ENCODE results near the gene PGAP6. TPM values are rescaled to one million over a fixed set of nuclear protein-coding genes. Genes with fewer than 3 reads are reported as not detected.
"Not testable (repeated sequence)": the region's sequence is repeated elsewhere in the genome, so short reads cannot be mapped to it uniquely, and the experiment has no call there.

PGAP6 gene
- total and polyA plus RNA-seq, 5 experiments from 2014 or later = 19.5 to 80.4 (median 38.1) TPM

GRCh38 chr16:369275-369865, 12.4 kb downstream of the PGAP6 start:
- no peak for DNase-seq
- peaks cover 0 to 26% (median 2%) of the 10 kb centered on the region in 3 donors for H3K36me3 Mint-ChIP-seq
- H3K27me3 Mint-ChIP-seq = no peaks in the 10 kb centered on the region
- peak overlapping the region in 7 of 10 donors; percentile 4 to 86 (median 71) for H3K27ac Mint-ChIP-seq
- H3K9me3 Mint-ChIP-seq = no peaks in the 10 kb centered on the region
- peaks cover 5 to 24% (median 15%) of the 10 kb centered on the region in 4 donors for H3K4me1 Mint-ChIP-seq
- ATAC-seq = no peak
- peak overlapping the region; percentile 22 to 90 (median 66) for H3K4me3 Mint-ChIP-seq
- POLR2A ChIA-PET = interaction anchor here (0.8 to 0.9 kb wide), 2 partner anchors 11 to 14 kb away, joined by 3 read pairs; no protein-coding TSS in a partner anchor

- POLR2A ChIA-PET = interaction anchor here (0.9 kb wide), 1 partner anchor 14 kb away, joined by 3 read pairs; no protein-coding TSS in a partner anchor
- DNase-seq = peak in 1 of 10 donors; percentile 63
- H3K9me3 Mint-ChIP-seq = no peaks in the 10 kb centered on the region
- no peak overlapping the region for H3K27ac Mint-ChIP-seq
- no peak for ATAC-seq
- H3K27me3 Mint-ChIP-seq = no peaks in the 10 kb centered on the region
- H3K36me3 Mint-ChIP-seq = peaks cover 0 to 22% (median 2%) of the 10 kb centered on the region in 3 donors
- peaks cover 5 to 24% (median 15%) of the 10 kb centered on the region in 4 donors for H3K4me1 Mint-ChIP-seq
- H3K4me3 Mint-ChIP-seq = no peak overlapping the region
Observed at GRCh38 chr16:368388-369158, 13.2 kb downstream of the PGAP6 start.

- Mint-ChIP-seq H3K4me1 (peaks cover 5 to 21% (median 16%) of the 10 kb centered on the region in 4 donors), H3K4me3 (peak overlapping the region in 1 of 10 donors; percentile 18), H3K36me3 (peaks cover 0 to 13% (median 2%) of the 10 kb centered on the region in 3 donors), H3K27me3 (no peaks in the 10 kb centered on the region), H3K9me3 (no peaks in the 10 kb centered on the region), H3K27ac (peak overlapping the region in 2 of 10 donors; percentile 6 to 20)
- POLR2A ChIA-PET = interaction anchor here (0.6 to 2.4 kb wide), 3 partner anchors 10 to 193 kb away, joined by 3 to 8 read pairs (median 6); no protein-coding TSS in a partner anchor
- no peak for ATAC-seq
- no peak for DNase-seq
Observed at GRCh38 chr16:367333-367903, 14.4 kb downstream of the PGAP6 start.

- no peak overlapping the region for H3K27ac Mint-ChIP-seq
- H3K36me3 Mint-ChIP-seq = peaks cover 0 to 7% (median 2%) of the 10 kb centered on the region in 3 donors
- no peaks in the 10 kb centered on the region for H3K9me3 Mint-ChIP-seq
- no peaks in the 10 kb centered on the region for H3K27me3 Mint-ChIP-seq
- ATAC-seq (no peak), DNase-seq (no peak)
- POLR2A ChIA-PET = interaction anchor here (1.6 to 2.4 kb wide), 2 partner anchors 9 to 12 kb away, joined by 6 to 8 read pairs; no protein-coding TSS in a partner anchor
- H3K4me3 Mint-ChIP-seq = no peak overlapping the region
- peaks cover 8 to 23% (median 19%) of the 10 kb centered on the region in 4 donors for H3K4me1 Mint-ChIP-seq
Observed at GRCh38 chr16:366476-366875, 15.3 kb downstream of the PGAP6 start.

GRCh38 chr16:364595-365491, 16.9 kb downstream of the PGAP6 start:
- peaks cover 5 to 14% (median 10%) of the 10 kb centered on the region in 4 donors for H3K4me1 Mint-ChIP-seq

GRCh38 chr16:363766-364490, 17.9 kb downstream of the PGAP6 start:
- no peak overlapping the region for H3K27ac Mint-ChIP-seq
- H3K4me1 Mint-ChIP-seq = peaks cover 5 to 7% (median 5%) of the 10 kb centered on the region in 4 donors
- ATAC-seq = no peak
- H3K9me3 Mint-ChIP-seq = no peaks in the 10 kb centered on the region
- H3K27me3 Mint-ChIP-seq = no peaks in the 10 kb centered on the region
- no peak for DNase-seq
- H3K36me3 Mint-ChIP-seq = peaks cover 0 to 7% (median 2%) of the 10 kb centered on the region in 3 donors
- POLR2A ChIA-PET = interaction anchor here (0.6 to 1.0 kb wide), 2 partner anchors 12 to 257 kb away, joined by 3 read pairs; partner anchors contain the start of gene AXIN1
- no peak overlapping the region for H3K4me3 Mint-ChIP-seq

More at GRCh38 chr16:364595-365491, 16.9 kb downstream of the PGAP6 start:
- no peak overlapping the region for H3K4me3 Mint-ChIP-seq
- POLR2A ChIA-PET = interaction anchor here (0.6 to 1.4 kb wide), 4 partner anchors 12 to 258 kb away, joined by 3 to 5 read pairs (median 3); partner anchors contain the start of gene AXIN1
- DNase-seq = no peak
- ATAC-seq = no peak
- H3K27ac Mint-ChIP-seq = peak overlapping the region in 1 of 10 donors; percentile 55
- peaks cover 0 to 7% (median 2%) of the 10 kb centered on the region in 3 donors for H3K36me3 Mint-ChIP-seq
- H3K9me3 Mint-ChIP-seq = no peaks in the 10 kb centered on the region
- no peaks in the 10 kb centered on the region for H3K27me3 Mint-ChIP-seq

- Mint-ChIP-seq H3K36me3 (peaks cover 0 to 7% (median 2%) of the 10 kb centered on the region in 3 donors), H3K4me1 (peaks cover 5 to 7% (median 5%) of the 10 kb centered on the region in 4 donors), H3K27ac (no peak overlapping the region), H3K4me3 (no peak overlapping the region), H3K9me3 (no peaks in the 10 kb centered on the region), H3K27me3 (no peaks in the 10 kb centered on the region)
- POLR2A ChIA-PET = no interaction called here
- ATAC-seq = no peak
- no peak for DNase-seq
Observed at GRCh38 chr16:363110-363765, 18.5 kb downstream of the PGAP6 start.

GRCh38 chr16:362702-362999, 19.1 kb downstream of the PGAP6 start:
- H3K27me3 Mint-ChIP-seq, ATAC-seq, H3K27ac Mint-ChIP-seq, H3K4me1 Mint-ChIP-seq, H3K4me3 Mint-ChIP-seq, DNase-seq, H3K9me3 Mint-ChIP-seq, H3K36me3 Mint-ChIP-seq: not testable (repeated sequence)
- POLR2A ChIA-PET = interaction anchor here (0.5 to 1.3 kb wide), 7 partner anchors 9 to 230 kb away, joined by 3 to 6 read pairs (median 4); partner anchors contain the start of gene LUC7L

GRCh38 chr16:361872-362701, 19.7 kb downstream of the PGAP6 start:
- POLR2A ChIA-PET = interaction anchor here (0.5 to 1.3 kb wide), 8 partner anchors 9 to 229 kb away, joined by 3 to 6 read pairs (median 4); partner anchors contain the start of gene LUC7L
- peaks cover 0 to 4% (median 1%) of the 10 kb centered on the region in 3 donors for H3K36me3 Mint-ChIP-seq
- H3K27ac Mint-ChIP-seq = peak overlapping the region in 7 of 10 donors; percentile 8 to 85 (median 62)
- no peaks in the 10 kb centered on the region for H3K9me3 Mint-ChIP-seq
- DNase-seq (peak; percentile 57 to 86 (median 67)), ATAC-seq (peak; percentile 95 to 98)
- H3K4me1 Mint-ChIP-seq = peaks cover 5 to 12% (median 8%) of the 10 kb centered on the region in 4 donors
- peak overlapping the region in 8 of 10 donors; percentile 6 to 76 (median 48) for H3K4me3 Mint-ChIP-seq
- H3K27me3 Mint-ChIP-seq = no peaks in the 10 kb centered on the region

- POLR2A ChIA-PET = interaction anchor here (1.1 to 1.3 kb wide), 4 partner anchors 10 to 132 kb away, joined by 3 to 6 read pairs (median 4); partner anchors contain the start of gene LUC7L
- no peaks in the 10 kb centered on the region for H3K9me3 Mint-ChIP-seq
- ATAC-seq = no peak
- no peaks in the 10 kb centered on the region for H3K36me3 Mint-ChIP-seq
- peak overlapping the region in 1 of 10 donors; percentile 35 for H3K27ac Mint-ChIP-seq
- H3K4me1 Mint-ChIP-seq = peaks cover 4 to 16% (median 10%) of the 10 kb centered on the region in 4 donors
- no peak overlapping the region for H3K4me3 Mint-ChIP-seq
- DNase-seq = no peak
- no peaks in the 10 kb centered on the region for H3K27me3 Mint-ChIP-seq
Observed at GRCh38 chr16:361341-361871, 20.4 kb downstream of the PGAP6 start.
